ENCODE data around the gene TCP11L2.

DNA sequence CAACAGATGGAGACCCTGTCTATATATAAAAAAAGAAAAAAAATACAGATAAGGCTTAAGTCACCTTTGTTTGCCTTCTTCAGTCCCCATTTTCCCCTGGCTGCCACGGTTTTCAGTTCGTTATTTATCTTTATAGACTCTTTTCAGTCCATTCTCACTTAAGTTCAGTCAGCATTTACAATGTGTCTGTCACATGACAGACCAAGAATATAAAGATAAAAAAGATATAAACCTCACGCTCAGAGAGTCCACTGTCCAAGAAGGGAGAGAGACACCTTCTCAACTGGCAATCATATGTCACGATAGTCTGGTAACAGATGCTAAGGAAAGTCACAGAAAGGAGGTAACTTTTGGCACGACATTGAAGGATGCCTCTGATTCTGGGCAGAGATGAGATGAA, 41.6 kb downstream of the TCP11L2 start:
- TF ChIP-seq, protein P1, sequence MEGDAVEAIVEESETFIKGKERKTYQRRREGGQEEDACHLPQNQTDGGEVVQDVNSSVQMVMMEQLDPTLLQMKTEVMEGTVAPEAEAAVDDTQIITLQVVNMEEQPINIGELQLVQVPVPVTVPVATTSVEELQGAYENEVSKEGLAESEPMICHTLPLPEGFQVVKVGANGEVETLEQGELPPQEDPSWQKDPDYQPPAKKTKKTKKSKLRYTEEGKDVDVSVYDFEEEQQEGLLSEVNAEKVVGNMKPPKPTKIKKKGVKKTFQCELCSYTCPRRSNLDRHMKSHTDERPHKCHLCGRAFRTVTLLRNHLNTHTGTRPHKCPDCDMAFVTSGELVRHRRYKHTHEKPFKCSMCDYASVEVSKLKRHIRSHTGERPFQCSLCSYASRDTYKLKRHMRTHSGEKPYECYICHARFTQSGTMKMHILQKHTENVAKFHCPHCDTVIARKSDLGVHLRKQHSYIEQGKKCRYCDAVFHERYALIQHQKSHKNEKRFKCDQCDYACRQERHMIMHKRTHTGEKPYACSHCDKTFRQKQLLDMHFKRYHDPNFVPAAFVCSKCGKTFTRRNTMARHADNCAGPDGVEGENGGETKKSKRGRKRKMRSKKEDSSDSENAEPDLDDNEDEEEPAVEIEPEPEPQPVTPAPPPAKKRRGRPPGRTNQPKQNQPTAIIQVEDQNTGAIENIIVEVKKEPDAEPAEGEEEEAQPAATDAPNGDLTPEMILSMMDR (IDR thresholded peaks at IDR 0.05), result no peak
- TF ChIP-seq EP300 (IDR thresholded peaks at IDR 0.05), result no peak
- TF ChIP-seq POLR2A (IDR thresholded peaks at IDR 0.05), result no peak
- no peak for TF ChIP-seq POLR2AphosphoS5 (IDR thresholded peaks at IDR 0.05)
